ENCODE measurements around the gene FNTB. TPM values are rescaled to one million over a fixed set of nuclear protein-coding genes. Genes with fewer than 3 reads are reported as not detected.
"Not testable (repeated sequence)": the region's sequence is repeated elsewhere in the genome, so short reads cannot be mapped to it uniquely, and the experiment has no call there.

Gene FNTB
- total and polyA plus RNA-seq, 3 donors from 2014 or later = 43.2 to 68.1 (median 52.5) TPM

GRCh38 chr14:65080960-65081747, 94.5 kb downstream of the FNTB start:
- Histone ChIP-seq H3K9me3 (no peaks in the 10 kb centered on the region), H3K36me3 (ENCODE audit: low read depth, missing control alignments) (no peaks in the 10 kb centered on the region), H3K4me1 (peaks cover 27% of the 10 kb centered on the region), H3K27me3 (no peaks in the 10 kb centered on the region), H3K4me3 (no peak overlapping the region), H3K27ac (peak overlapping the region; percentile 25 to 82)
- intact Hi-C loops (cut with DNase I; ENCODE audit: low total_unique reads) = no loop called here
- no peak for TF ChIP-seq CTCF (IDR thresholded peaks at IDR 0.05)
- no peak for TF ChIP-seq POLR2A (IDR thresholded peaks at IDR 0.05)
- 40 to 41% methylated on average over 2 of the region's 2 CpGs for WGBS, 2 donors
- DNase-seq = no peak

- Histone ChIP-seq H3K36me3 (ENCODE audit: low read depth, missing control alignments) (no peaks in the 10 kb centered on the region), H3K9me3 (no peaks in the 10 kb centered on the region), H3K27me3 (no peaks in the 10 kb centered on the region), H3K27ac (peak overlapping the region in 1 of 2 donors; percentile 82), H3K4me3 (no peak overlapping the region), H3K4me1 (peaks cover 27% of the 10 kb centered on the region)
- no peak for DNase-seq
- TF ChIP-seq CTCF (IDR thresholded peaks at IDR 0.05) (no peak), POLR2A (IDR thresholded peaks at IDR 0.05) (no peak)
- 56 to 72% methylated on average over 1 to 2 of the region's 2 CpGs for WGBS, 2 donors
- intact Hi-C loops (cut with DNase I; ENCODE audit: low total_unique reads) = no loop called here
These were observed 96.2 kb downstream of the FNTB start for GRCh38 chr14:65082930-65083329.

GRCh38 chr14:65084554-65085505, 98.1 kb downstream of the FNTB start:
- Histone ChIP-seq H3K27me3 (no peaks in the 10 kb centered on the region), H3K27ac (peak overlapping the region in 1 of 2 donors; percentile 20), H3K9me3 (no peaks in the 10 kb centered on the region), H3K36me3 (ENCODE audit: low read depth, missing control alignments) (no peaks in the 10 kb centered on the region), H3K4me1 (peaks cover 26% of the 10 kb centered on the region), H3K4me3 (no peak overlapping the region)
- no peak for DNase-seq
- intact Hi-C loops (cut with DNase I; ENCODE audit: low total_unique reads) = no loop called here
- 80 to 87% methylated on average over 6 of the region's 6 CpGs for WGBS, 2 donors
- no peak for TF ChIP-seq POLR2A (IDR thresholded peaks at IDR 0.05)
- TF ChIP-seq CTCF (IDR thresholded peaks at IDR 0.05) = no peak

- H3K36me3 ChIP-seq (ENCODE audit: low read depth, missing control alignments); H3K27ac ChIP-seq; H3K9me3 ChIP-seq; H3K27me3 ChIP-seq; DNase-seq; intact Hi-C loops (cut with DNase I; ENCODE audit: low total_unique reads); H3K4me3 ChIP-seq: not testable (repeated sequence)
- peaks cover 14% of the 10 kb centered on the region for H3K4me1 ChIP-seq
- WGBS, 2 donors = 95 to 97% methylated on average over 3 to 4 of the region's 4 CpGs
These were observed 100.0 kb downstream of the FNTB start for GRCh38 chr14:65086686-65087085.

- not testable (repeated sequence) for H3K9me3 ChIP-seq
These were observed 101.1 kb downstream of the FNTB start for GRCh38 chr14:65087835-65088234.

More at GRCh38 chr14:65087835-65088234, 101.1 kb downstream of the FNTB start:
- H3K27ac ChIP-seq; DNase-seq; H3K4me3 ChIP-seq; intact Hi-C loops (cut with DNase I; ENCODE audit: low total_unique reads); H3K4me1 ChIP-seq; H3K36me3 ChIP-seq (ENCODE audit: low read depth, missing control alignments); H3K27me3 ChIP-seq: not testable (repeated sequence)
- 89 to 97% methylated on average over 8 of the region's 8 CpGs for WGBS, 2 donors
